CD4-positive, alpha-beta T cell (primary cell): ENCODE data around the gene GRID1. TPM values are rescaled to one million over a fixed set of nuclear protein-coding genes. Genes with fewer than 3 reads are reported as not detected.

Experiments
- ATAC-seq: fragments of 200-7000 bp; cut with Tn5 transposase; one replicate; pipeline ENCODE4 v1.10.0; 2022; ENCODE audit warnings: mild to moderate bottlenecking; ENCODE audit not compliant: poor library complexity
- CTCF ChIA-PET: fragments of 350-600 bp; sonication (Branson Sonifier 250); formaldehyde crosslinking; loops from one replicate; lab custom pipeline; 2021; ENCODE audit warnings: antibody characterized with exemption, inconsistent platforms; lab: Charles Lee
- POLR2A ChIA-PET: fragments of 350-600 bp; sonication (Branson Sonifier 250); formaldehyde crosslinking; loops from one replicate; lab custom pipeline; 2021; ENCODE audit warnings: antibody characterized with exemption, inconsistent platforms; lab: Charles Lee
- DNase-seq, 14 experiments: peaks; one replicate each; pipeline ENCODE4 v3.0.0-alpha.2; 2013 to 2020; ENCODE audit warnings: mixed read lengths in 2 of 14
- H3K27ac ChIP-seq, 2 donors: one replicate each; pipeline versions ENCODE4 v1.5.1 to v1.7.0; 2013; ENCODE audit warnings: low read length in 2 of 2, low read depth in 1 of 2, mild to moderate bottlenecking in 1 of 2
- H3K27me3 ChIP-seq, 2 experiments: 1 replicate in 1 of 2; 2 replicates in 1 of 2; pipeline versions ENCODE4 v1.6.1 to v1.7.0; 2013; ENCODE audit warnings: low read length in 2 of 2, control low read depth in 1 of 2, mild to moderate bottlenecking in 1 of 2, moderate library complexity in 1 of 2; ENCODE audit not compliant: insufficient read depth in 2 of 2, control insufficient read depth in 1 of 2
- H3K36me3 ChIP-seq: one replicate; pipeline ENCODE4 v1.6.1; 2013; ENCODE audit warnings: low read length, control low read depth; ENCODE audit not compliant: insufficient read depth
- H3K4me1 ChIP-seq: one replicate; pipeline ENCODE4 v1.6.1; 2013; ENCODE audit warnings: low read length, control low read depth; ENCODE audit not compliant: insufficient read depth
- H3K4me3 ChIP-seq: one replicate; pipeline ENCODE4 v1.5.1; 2013; ENCODE audit warnings: mild to moderate bottlenecking, low read length, moderate library complexity
- H3K9me3 ChIP-seq, 2 experiments: 1 replicate in 1 of 2; 2 replicates in 1 of 2; pipeline versions ENCODE4 v1.6.1 to v1.7.0; 2013; ENCODE audit warnings: low read length in 2 of 2, mild to moderate bottlenecking in 2 of 2, control low read depth in 1 of 2, moderate library complexity in 1 of 2; ENCODE audit not compliant: control insufficient read depth in 1 of 2, insufficient read depth in 1 of 2
- H3K27ac Mint-ChIP-seq: one replicate; pipeline ENCODE4 v1.8.0; 2020; ENCODE audit warnings: mixed read lengths
- H3K27me3 Mint-ChIP-seq: one replicate; pipeline ENCODE4 v1.8.0; 2021; ENCODE audit warnings: mixed read lengths
- H3K36me3 Mint-ChIP-seq: one replicate; pipeline ENCODE4 v1.8.0; 2021; ENCODE audit warnings: low read depth, mixed read lengths
- H3K4me1 Mint-ChIP-seq: one replicate; pipeline ENCODE4 v1.8.0; 2021; ENCODE audit warnings: low read depth, mixed read lengths
- H3K4me3 Mint-ChIP-seq: one replicate; pipeline ENCODE4 v1.8.0; 2020; ENCODE audit warnings: mild to moderate bottlenecking, mixed read lengths
- H3K9me3 Mint-ChIP-seq: one replicate; pipeline ENCODE4 v1.8.0; 2020; ENCODE audit warnings: mixed read lengths
- intact Hi-C, 2 experiments: fragments of 100-400 bp; cut with DNase I in 1 of 2; cut with micrococcal nuclease in 1 of 2; formaldehyde crosslinking; loops; one replicate each; pipeline versions ENCODE4 v1.15.1 to v1.9.0; 2023 to 2025; cut with DNase I, micrococcal nuclease
- total RNA-seq, 174 experiments: library from RNA in 2 of 174; stranded (reverse) in 2 of 174; gene quantifications; one replicate each; pipeline ENCODE4 v1.2.3 and lab custom pipeline; 2021 to 2026
- TF ChIP-seq, protein P1 (sequence below): fragments of 200-600 bp; IDR thresholded peaks from one replicate; pipeline ENCODE4 v1.8.0; 2022; ENCODE audit warnings: antibody characterized with exemption, mild to moderate bottlenecking

The GRID1 gene
- total RNA-seq, 2 experiments from 2014 or later = not detected

DNA sequence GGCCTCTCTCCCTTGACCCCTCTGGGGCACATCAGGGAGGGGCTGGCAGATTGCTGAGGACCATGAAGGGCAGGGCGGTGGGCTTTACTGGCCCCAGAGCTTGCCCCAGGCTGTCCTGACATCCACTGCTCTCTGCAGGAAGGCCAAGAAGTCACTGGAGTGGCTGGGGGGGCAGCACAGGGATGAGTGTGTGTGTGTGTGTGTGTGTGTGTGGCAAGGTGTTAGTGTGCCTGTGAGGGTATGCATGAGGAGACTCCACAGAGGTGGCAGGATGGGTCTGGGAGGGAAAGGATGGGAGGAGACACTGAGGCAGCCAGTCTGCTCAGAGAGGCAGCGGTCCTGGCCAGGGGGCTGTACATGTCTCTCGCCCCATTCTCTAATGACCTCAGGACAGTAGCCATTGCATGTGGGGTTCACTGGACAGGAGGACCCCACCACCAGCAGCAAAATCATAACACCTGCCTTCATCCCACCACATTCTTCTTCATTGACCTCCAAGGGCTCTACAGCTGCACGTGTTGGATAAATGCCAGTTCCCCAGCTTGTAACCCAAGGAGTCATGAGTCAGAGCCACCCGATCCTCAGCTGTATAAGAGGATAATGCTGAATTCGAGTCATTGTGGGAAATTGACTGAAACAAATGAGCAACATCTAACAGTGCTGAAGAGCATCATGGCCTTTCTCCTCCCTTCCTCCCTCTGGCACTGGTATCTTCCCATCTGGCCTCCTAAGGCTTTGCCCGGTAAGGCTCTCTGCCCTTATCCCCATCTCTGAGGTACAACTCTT is 720.5 kb downstream of the GRID1 start:
- Mint-ChIP-seq H3K27me3 (no peaks in the 10 kb centered on the region), H3K4me3 (no peak overlapping the region), H3K4me1 (no peaks in the 10 kb centered on the region), H3K27ac (no peak overlapping the region), H3K36me3 (no peaks in the 10 kb centered on the region), H3K9me3 (no peaks in the 10 kb centered on the region)
- H3K36me3 ChIP-seq = no peaks in the 10 kb centered on the region
- no peak overlapping the region for H3K27ac ChIP-seq
- no peak overlapping the region for H3K4me3 ChIP-seq
- TF ChIP-seq, protein P1, sequence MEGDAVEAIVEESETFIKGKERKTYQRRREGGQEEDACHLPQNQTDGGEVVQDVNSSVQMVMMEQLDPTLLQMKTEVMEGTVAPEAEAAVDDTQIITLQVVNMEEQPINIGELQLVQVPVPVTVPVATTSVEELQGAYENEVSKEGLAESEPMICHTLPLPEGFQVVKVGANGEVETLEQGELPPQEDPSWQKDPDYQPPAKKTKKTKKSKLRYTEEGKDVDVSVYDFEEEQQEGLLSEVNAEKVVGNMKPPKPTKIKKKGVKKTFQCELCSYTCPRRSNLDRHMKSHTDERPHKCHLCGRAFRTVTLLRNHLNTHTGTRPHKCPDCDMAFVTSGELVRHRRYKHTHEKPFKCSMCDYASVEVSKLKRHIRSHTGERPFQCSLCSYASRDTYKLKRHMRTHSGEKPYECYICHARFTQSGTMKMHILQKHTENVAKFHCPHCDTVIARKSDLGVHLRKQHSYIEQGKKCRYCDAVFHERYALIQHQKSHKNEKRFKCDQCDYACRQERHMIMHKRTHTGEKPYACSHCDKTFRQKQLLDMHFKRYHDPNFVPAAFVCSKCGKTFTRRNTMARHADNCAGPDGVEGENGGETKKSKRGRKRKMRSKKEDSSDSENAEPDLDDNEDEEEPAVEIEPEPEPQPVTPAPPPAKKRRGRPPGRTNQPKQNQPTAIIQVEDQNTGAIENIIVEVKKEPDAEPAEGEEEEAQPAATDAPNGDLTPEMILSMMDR = no peak
- ChIA-PET POLR2A (no interaction called here), CTCF (no interaction called here)
- ATAC-seq = no peak
- H3K4me1 ChIP-seq = no peaks in the 10 kb centered on the region
- DNase-seq = no peak
- peaks cover 0 to 7% of the 10 kb centered on the region in 2 experiments for H3K9me3 ChIP-seq
- no peaks in the 10 kb centered on the region for H3K27me3 ChIP-seq
- intact Hi-C loops = no loop called here

DNA sequence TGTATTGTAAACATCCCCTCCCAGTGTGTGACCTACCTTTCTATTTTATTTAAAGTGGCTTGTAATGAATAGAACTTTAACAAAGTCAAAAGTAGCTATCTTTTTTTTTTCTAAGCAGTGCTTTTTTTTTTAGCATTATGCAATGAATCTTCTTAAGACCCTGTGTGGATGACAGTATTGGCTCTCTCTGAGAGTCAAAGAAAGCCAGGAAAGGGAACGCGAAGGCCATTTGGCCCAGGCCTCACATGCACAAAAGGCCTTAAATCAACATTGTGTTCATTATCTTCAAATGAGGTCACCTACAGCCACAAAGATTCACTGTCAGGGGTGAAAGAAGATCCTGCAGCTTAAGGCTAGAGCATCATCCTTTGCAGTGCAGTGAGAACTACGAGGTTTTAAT is 721.5 kb downstream of the GRID1 start:
- POLR2A ChIA-PET = no interaction called here

GRCh38 chr10:85643845-85644525 is 722.6 kb downstream of the GRID1 start:
- Mint-ChIP-seq H3K36me3 (no peaks in the 10 kb centered on the region), H3K27ac (no peak overlapping the region), H3K4me3 (no peak overlapping the region), H3K27me3 (no peaks in the 10 kb centered on the region), H3K4me1 (no peaks in the 10 kb centered on the region), H3K9me3 (no peaks in the 10 kb centered on the region)
- TF ChIP-seq, protein P1 = no peak
- Histone ChIP-seq H3K4me3 (no peak overlapping the region), H3K27me3 (no peaks in the 10 kb centered on the region), H3K27ac (no peak overlapping the region), H3K36me3 (no peaks in the 10 kb centered on the region), H3K4me1 (no peaks in the 10 kb centered on the region), H3K9me3 (peaks cover 0 to 7% of the 10 kb centered on the region in 2 experiments)
- DNase-seq (no peak), ATAC-seq (no peak)
- CTCF ChIA-PET = no interaction called here
- POLR2A ChIA-PET = no interaction called here
- intact Hi-C loops = no loop called here

More for the DNA sequence above, 721.5 kb downstream of the GRID1 start:
- Histone ChIP-seq H3K27me3 (no peaks in the 10 kb centered on the region), H3K27ac (no peak overlapping the region), H3K4me3 (no peak overlapping the region), H3K9me3 (peaks cover 0 to 7% of the 10 kb centered on the region in 2 experiments), H3K36me3 (no peaks in the 10 kb centered on the region), H3K4me1 (no peaks in the 10 kb centered on the region)
- intact Hi-C loops = no loop called here
- Mint-ChIP-seq H3K27ac (no peak overlapping the region), H3K9me3 (no peaks in the 10 kb centered on the region), H3K4me1 (no peaks in the 10 kb centered on the region), H3K27me3 (no peaks in the 10 kb centered on the region), H3K36me3 (no peaks in the 10 kb centered on the region), H3K4me3 (no peak overlapping the region)
- TF ChIP-seq, protein P1 = no peak
- CTCF ChIA-PET = no interaction called here
- DNase-seq (no peak), ATAC-seq (no peak)
